Renal cortical epithelial cell (primary cell): ENCODE results near the gene SAMD1. TPM values are rescaled to one million over a fixed set of nuclear protein-coding genes. Genes with fewer than 3 reads are reported as not detected.
"Not testable (repeated sequence)": the region's sequence is repeated elsewhere in the genome, so short reads cannot be mapped to it uniquely, and the experiment has no call there.

Source experiments
- DNase-seq: peaks from one replicate; pipeline ENCODE4 v3.0.0-alpha.2; 2011; ENCODE audit warnings: low read depth
- total RNA-seq: library from RNA; depleted of rRNA; stranded (reverse); fragments of >200 nt; gene quantifications from 2 replicates; pipeline ENCODE4 v1.2.3, GENCODE V29; 2014

The SAMD1 gene
- total RNA-seq, 1 donor from 2014 or later: 35.0 TPM

DNA sequence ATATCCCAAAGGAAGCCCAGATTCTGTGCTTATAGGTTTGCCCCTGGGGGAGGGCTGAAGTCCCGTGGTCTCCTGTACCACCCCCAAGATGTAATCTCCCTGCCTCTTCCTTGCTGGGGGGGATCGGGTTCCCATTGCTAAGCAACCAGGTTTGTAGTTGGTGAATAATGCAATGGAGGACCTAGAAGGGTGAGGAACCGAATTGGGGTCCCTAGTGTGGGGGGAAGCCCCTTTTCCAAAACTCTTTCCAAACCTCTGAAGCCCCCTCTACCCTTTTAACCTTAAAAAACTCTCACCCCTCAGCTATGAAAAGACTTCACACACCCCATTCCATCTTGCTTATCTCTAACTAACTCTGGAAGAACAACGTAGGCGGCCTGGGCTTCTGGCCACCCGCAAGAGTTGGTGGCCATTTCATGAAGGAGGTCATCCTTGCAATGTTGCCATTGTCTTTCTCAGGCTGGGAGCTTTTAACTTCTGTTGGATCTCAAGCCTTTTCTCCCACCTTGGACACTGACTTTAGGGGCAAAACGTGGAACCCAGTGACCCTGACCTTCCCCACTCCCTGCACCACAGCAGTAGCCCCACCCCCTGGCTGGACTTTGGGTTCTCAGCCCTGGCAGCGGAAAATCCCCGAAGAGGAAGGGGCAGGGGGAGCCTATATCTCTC, 29.3 kb downstream of the SAMD1 start:
- DNase-seq: no peak

DNA sequence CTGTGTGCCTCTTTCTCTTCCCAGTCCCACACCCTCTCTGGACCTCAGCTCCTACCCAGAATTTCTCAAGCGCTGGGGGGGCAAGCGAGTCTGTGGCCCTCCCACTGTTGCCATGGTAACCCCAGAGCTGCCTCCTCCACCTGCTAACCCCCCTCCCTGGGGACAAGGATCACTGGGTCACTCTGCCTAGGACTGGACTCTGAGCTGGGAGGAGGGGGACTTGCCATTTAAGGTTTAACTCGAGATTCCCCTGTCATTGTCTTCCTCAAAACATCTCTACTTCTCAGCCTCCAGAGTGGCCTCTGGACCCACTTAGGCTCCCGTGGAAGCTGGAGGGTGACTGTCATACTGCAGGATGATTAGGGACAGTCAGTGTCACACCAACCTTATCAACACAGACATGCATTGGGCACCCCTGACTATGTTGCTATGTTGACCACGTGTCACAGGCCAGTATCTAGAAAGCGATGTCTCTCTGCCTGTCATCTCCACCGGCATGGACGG, 30.8 kb downstream of the SAMD1 start:
- no peak for DNase-seq

DNA sequence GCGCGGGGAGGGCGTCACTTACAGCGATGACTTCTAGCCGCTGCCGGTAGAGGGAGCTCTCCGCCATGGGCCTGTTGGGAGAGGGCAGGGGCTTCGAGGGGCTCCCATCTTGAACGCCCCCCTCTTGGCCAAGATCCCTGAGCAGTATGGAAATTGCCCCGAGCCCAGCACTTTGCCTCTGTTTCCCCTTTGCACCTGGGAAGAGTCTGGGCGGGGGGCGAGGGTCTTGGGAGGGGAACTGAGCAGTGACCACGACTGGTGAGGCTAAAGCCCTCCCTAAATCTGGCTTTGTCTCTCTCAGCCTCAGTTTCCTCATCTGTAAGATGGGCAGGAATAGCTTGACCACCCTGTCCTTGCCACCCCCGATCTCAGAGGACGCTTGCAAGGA, 31.5 kb downstream of the SAMD1 start:
- no peak for DNase-seq

DNA sequence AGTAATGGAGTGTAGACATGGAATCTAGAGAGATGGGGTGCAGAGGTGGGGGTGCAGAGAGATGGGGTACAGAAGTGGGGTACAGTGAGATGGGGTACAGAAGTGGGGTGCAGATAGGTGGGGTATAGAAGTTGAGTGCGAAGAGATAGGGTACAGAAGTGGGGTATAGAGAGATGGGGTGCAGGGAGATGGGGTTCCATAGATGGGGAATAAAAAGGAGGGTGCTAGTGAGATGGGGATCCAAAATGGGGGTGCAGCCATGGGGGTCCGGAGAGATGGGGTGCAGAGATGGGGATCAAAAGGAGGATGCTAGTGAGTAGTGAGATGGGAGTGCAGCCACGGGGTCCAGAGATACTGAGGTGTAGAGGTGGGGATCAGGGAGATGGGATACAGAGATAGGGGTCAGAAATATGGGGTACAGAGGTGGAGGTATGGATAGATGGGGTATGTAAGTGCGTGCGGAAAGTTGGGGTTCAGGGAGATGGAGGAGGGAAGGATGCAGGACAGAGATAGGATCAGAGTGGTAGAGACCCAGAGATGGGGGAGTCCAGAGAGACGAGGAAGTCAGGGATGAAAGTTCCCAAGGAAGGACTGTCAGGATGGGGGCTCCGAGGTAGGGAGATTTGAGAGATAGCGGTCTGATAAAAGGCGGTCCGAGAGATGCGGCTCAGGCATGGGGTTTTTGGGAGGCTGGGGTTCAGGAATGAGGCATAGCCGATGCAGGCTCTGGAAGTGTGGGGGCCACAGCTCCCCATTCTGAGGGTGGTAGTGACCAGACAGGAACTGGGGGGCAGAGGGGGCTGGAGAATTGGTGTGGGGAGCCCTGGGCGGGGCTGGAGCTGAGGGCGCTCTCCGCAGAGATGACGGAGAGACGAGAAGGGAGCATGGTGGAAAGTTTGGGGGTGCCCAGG, 32.1 kb downstream of the SAMD1 start:
- DNase-seq: no peak

DNA sequence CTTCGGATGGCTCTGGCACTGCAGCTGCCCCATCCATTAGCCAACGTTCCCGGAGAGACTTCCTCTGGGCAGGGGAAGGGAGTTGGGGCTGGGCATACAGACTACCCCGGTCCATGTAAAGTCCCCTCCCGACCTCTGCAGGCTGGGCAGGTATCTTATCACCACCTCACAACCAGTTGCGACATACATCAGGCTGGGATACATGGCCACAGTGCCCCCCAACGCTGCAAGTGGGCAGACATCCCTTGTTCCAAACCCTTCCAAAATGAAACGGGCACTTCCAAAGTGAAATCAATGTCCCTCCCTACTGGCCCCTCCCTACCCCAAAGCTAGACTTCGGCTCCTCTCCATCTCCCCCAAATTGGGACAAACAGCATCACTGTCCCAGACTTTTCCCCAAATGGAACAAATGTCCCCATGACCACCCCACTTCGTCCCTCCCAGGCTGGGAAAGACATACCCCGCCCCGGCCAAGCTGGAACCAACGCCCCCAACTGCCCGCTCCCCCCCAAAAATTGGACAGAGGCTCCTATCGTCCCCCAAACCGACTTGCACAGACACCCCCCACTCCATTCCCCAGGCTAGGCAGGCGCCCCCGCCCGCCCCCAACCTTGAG, 33.7 kb downstream of the SAMD1 start:
- DNase-seq: no peak

DNA sequence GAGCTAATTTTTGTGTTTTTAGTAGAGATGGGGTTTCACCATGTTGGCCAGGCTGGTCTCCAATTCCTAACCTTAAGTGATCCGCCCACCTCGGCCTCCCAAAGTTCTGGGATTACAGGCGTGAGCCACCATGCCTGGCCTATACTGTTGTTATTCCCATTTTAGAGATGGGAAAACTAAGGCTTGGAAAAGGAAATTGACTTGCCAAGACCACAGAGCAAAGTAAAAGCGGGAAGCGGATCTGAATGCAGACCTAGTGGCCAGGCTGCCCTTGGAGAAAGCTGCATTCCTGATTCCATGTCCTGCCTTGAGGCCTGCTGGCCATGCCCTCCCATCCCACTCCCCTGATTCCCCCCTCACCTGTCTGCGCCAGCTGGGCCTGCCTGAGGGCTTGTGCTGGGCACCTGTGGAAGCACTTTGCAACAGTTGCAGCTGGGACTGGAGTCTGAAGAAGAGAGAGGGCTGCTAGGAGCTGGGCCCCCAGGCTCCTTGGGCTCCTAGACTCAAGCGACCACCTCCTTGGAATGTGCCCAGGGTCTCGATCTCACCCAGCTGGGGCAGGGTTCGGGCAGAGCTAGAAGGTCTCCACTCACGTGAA, 34.4 kb downstream of the SAMD1 start:
- no peak for DNase-seq

DNA sequence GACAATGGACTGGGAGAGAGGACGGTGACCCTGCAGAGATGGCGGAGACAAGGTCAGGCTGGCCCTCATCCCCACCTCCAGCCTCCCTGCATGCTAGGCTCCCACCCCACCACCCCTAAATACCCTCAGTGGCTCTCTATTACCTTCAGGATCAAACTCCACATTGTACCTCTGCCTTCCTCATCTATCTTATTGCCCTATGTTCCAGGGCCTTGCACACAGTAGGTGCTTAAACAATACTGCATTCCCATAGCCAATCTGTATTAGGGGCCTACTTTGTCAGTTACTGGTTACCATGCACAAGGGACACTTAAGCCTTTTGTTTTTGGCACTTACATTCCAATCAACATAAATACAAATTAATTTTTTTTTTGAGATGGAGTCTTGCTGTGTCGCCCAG, 35.2 kb downstream of the SAMD1 start:
- DNase-seq: no peak

DNA sequence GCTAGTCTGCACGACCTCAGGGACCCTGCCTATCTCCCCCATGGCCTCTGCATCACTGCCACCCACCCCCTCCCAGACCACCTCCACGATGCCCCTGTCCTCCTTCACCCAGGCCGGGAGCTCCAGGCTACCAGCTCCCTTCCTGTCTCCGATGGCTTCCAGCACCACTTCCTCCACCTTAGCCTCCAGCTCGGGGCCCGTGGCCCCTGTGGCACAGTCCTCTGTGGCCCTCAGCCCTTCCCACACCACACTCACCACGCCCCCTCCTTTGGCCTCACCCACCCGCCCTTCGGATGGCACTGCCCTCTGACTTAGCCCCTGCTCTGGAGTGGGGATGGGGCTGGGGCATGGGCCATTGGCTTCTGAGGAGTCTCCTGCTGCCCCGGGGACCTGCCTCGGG, 35.8 kb downstream of the SAMD1 start:
- DNase-seq: no peak

DNA sequence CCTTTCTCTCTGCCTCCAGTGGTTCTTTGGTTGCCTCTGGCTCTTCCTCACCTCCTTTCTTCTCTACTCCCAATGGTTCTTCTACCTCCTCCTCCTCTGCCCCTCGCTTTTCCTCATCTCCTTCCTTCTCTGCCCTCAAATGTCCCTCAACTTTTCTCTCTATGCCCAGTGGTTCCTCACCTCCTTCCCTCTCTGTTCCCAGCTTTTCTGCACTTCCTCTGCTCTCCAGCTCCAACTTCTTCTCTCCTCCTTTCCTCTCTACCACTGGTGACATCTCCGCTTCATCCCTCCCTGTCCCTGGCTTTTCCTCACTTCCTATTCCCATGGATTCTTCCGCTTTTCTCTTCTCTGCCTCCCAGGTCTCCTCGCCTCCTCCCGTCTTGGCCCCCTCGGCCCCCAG, 36.5 kb downstream of the SAMD1 start:
- DNase-seq: no peak

DNA sequence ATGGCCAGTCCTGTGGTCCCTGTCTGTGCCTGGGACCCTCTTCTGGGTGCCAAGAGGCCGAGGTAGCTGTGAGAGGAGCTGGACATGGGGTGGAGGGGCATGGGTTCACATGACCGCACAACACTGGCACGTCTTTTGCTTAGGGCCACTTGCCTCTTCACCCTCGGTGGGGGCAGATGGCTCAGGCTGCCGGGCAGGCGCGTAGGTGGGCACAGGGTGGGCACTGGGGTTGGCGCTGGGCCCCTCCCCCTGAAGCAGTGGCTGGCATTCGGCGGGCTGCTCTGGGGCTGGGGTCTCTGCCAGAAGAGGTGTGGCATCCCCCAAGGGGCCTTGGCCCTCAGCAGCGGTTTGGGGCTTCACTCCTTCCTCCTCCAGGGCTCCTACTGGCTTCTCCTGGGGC, 37.1 kb downstream of the SAMD1 start:
- no peak for DNase-seq

DNA sequence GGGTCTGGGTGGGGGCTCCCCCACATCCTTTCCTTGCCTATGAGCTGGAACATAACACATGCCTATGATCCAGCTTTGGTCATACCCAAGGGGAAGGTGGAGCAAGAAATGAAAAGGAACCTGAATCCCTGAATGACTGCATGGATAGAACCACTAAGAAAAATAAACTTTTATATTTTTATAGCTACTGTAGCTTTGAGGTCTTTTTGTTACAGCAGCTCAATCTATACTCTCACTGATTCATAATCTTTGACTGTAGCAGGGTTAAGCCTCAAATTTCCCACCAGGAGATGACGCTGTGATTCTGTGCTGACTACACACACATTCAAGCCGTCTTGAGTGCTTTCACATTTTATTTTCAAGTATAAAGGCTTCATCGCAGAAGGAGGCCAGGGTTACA, 37.5 kb downstream of the SAMD1 start:
- DNase-seq: no peak

DNA sequence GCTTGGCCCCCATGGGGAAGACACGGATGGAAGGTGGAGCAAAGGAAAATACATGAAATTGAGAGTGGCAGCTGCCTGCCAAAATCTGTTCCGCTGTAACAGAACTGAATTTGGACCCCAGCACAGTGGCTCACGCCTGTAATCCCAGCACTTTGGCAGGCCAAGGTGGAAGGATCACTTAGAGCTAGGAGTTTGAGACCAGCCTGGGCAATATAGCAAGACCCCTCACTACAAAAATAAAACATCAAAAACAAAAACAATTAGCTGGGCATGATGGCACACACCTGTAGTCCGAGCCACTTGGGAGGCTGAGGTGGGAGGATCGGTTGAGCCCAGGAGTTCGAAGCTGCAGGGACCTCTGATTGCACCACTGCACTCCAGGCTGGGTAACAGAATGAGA, 38.1 kb downstream of the SAMD1 start:
- no peak for DNase-seq

DNA sequence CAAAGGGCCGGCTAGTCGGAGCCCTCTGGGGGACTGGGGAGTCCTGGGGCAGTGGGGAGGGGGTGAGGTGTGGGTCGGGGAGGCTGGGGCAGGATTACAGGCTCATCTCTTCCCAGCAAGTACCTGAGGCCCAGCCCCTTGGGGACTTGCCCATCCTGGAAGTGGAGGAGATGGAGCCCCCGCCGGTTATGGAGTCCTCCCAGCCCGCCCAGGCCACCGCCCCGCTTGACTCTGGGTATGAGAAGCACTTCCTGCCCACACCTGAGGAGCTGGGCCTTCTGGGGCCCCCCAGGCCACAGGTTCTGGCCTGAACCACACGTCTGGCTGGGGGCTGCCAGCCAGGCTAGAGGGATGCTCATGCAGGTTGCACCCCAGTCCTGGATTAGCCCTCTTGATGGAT, 38.6 kb downstream of the SAMD1 start:
- no peak for DNase-seq

DNA sequence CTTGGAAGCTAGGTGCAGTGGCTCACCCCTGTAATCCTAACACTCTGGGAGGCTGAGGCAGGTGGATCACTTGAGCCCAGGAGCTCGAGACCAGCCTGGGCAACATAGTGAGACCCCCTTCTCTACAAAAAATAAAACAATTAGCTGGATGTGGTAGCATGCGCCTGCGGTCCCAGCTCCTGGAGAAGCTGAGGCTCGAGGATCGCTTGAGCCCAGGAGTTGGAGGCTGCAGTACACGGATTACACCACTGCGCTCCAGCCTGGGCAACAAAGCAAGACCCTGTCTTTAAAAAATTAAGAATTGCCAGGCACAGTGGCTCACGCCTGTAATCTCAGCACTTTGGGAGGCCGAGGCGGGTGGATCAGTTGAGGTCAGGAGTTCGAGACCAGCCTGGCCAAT, 39.6 kb downstream of the SAMD1 start:
- DNase-seq: not testable (repeated sequence)

DNA sequence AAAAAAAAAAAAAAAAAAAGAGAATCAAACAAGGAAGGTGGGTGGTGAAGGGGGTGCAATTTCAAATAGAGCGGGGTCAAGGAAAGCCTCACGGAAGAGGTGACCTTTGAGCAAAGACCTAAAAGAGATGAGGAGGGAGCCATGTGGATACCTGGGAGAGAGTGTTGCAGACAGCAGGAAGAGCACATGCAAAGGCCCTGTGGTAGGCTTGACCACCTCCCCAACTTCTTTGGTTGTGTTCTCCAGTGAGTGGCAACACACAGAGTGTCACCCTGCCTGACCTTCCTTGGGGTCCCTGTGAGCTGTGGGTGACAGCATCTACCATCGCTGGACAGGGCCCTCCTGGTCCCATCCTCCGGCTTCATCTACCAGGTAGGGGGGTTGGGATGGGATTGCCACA, 40.0 kb downstream of the SAMD1 start:
- DNase-seq: no peak

DNA sequence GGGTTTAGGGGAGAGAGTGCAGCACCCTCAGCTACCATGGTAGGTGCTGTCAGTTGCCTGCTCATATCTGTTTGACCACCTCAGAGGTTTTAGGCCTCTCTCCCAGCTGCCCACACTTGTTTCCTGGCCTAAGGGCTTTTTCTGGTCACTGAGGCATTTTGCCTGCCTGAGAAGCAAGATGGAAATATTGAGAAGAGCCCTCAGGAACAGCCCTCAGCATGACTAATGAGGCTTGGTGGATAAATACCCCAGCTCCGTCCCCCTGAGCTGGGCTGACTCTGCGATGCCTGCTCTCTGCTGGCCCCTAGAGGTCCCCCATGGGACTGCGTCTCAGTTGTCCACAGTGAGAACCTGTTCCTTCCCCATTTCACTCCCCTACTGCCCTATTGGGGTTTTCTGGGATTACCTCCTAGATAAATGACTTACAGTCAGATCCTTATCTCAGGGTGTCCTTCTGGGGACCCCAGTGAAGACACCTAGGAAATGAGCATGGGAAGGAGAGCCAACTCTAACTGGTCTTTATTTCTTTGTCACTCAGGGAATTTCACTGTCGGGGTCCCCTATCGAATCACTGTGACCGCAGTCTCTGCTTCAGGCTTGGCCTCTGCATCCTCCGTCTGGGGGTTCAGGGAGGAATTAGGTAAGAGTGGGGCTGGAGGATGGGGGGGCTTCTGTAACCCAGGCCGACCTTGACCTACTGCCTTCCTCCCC, 42.0 kb downstream of the SAMD1 start:
- DNase-seq: no peak

DNA sequence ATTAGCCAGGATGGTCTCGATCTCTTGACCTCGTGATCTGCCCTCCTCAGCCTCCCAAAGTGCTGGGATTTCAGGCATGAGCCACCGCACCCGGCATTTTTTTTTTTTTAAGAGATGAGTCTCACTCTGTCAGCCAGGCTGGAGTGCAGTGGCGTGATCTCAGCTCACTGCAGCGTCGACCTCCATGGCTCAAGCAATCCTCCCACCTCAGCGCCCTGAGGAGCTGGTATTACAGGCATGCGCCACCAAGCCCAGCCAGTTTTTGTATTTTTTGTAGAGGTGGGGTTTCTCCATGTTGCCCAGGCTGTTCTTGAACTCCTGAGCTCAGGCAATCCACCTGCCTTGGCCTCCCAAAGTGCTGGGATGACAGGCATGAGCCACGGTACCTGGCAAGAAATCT, 42.7 kb downstream of the SAMD1 start:
- not testable (repeated sequence) for DNase-seq

DNA sequence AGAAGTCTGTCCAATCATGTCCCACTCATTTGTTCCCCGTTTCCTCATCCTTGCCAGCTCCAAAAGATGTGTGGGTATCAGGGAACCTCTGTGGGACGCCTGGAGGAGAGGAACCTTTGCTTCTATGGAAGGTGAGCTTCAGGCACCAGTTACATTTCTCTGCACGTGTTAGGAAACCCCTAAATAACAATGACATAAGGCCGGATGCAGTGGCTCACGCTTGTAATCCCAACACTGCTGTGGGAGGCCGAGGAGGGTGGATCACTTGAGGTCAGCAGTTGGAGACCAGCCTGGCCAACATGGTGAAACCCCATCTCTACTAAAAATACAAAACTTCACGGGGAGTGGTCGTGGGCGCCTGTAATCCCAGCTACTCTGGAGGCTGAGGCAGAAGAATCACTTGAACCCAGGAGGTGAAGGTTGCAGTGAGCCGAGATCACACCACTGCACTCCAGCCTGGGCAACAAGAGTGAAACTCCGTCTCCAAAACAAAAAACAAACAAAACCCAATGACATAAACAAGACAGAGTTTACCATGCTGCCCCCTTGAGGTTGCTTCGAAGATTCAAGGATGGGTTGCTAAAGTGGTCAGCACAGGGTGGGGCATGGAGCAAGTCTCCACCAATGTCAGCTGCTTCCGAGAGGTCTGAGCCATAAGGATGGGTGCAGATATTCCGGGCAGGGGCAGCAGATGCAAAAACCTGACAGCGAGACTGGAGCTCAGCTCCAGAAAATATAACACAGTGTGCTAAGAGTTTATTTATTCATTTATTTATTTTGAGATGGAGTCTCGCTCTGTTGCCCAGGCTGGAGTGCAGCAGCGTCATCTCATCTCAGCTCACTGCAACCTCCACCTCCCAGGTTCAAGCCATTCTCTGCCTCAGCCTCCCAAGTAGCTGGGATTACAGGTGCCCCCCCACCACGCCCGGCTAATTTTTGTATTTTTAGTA, 47.6 kb downstream of the SAMD1 start:
- peak; percentile 77 for DNase-seq

DNA sequence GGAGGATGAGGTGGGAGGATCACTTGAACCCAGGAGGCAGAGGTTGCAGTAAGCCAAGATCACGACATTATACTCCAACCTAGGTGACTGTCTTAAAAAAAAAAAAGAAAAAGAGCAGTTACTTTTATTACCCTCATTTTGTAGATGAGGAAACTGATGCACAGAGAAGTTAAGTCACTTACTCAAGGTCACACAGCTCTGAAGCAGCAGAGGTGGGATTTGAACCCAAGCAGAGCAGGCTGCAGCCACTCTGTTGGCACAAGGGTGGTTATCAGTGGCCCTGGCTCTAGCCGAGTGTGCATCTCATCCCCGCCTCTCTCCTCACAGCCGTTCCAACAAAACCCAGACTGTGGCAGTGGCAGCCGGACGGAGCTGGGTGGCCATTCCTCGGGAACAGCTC, 51.4 kb downstream of the SAMD1 start:
- DNase-seq: no peak
